ENCODE data around the gene EOLA2.
"Not testable (repeated sequence)": the region's sequence is repeated elsewhere in the genome, so short reads cannot be mapped to it uniquely, and the experiment has no call there.

EOLA2 gene

GRCh38 chrX:149938427-149938880 is at the start of gene EOLA2:
EOLA2 (minus strand) TSS chrX:149938491; CDS start chrX:149933874, 4,617 bp downstream.
- Histone ChIP-seq H3K27me3 (ENCODE audit: control insufficient read depth, insufficient read depth, low read length) (no peaks in the 10 kb centered on the region), H3K4me3 (ENCODE audit: low read length) (peak within 1 kb of the TSS; percentile 60), H3K9me3 (ENCODE audit: control insufficient read depth, low read length) (no peaks in the 10 kb centered on the region), H3K36me3 (ENCODE audit: control insufficient read depth, insufficient read depth, low read length) (no peaks in the 10 kb centered on the region), H3K4me1 (ENCODE audit: control insufficient read depth, insufficient read depth, low read length) (peaks cover 5% of the 10 kb centered on the region), H3K9ac (ENCODE audit: low read length) (peak within 1 kb of the TSS; percentile 76)

- H3K9ac ChIP-seq (ENCODE audit: low read length) = no peak overlapping the region
- no peaks in the 10 kb centered on the region for H3K9me3 ChIP-seq (ENCODE audit: control insufficient read depth, low read length)
- H3K4me1 ChIP-seq (ENCODE audit: control insufficient read depth, insufficient read depth, low read length) = no peaks in the 10 kb centered on the region
- H3K27me3 ChIP-seq (ENCODE audit: control insufficient read depth, insufficient read depth, low read length) = no peaks in the 10 kb centered on the region
- no peaks in the 10 kb centered on the region for H3K36me3 ChIP-seq (ENCODE audit: control insufficient read depth, insufficient read depth, low read length)
- no peak overlapping the region for H3K4me3 ChIP-seq (ENCODE audit: low read length)
These were observed 49.3 kb upstream of the EOLA2 start for GRCh38 chrX:149987613-149988012.

- Histone ChIP-seq H3K4me1 (ENCODE audit: control insufficient read depth, insufficient read depth, low read length) (no peaks in the 10 kb centered on the region), H3K36me3 (ENCODE audit: control insufficient read depth, insufficient read depth, low read length) (no peaks in the 10 kb centered on the region), H3K9ac (ENCODE audit: low read length) (no peak overlapping the region), H3K27me3 (ENCODE audit: control insufficient read depth, insufficient read depth, low read length) (no peaks in the 10 kb centered on the region), H3K9me3 (ENCODE audit: control insufficient read depth, low read length) (no peaks in the 10 kb centered on the region), H3K4me3 (ENCODE audit: low read length) (no peak overlapping the region)
These were observed 46.1 kb upstream of the EOLA2 start for GRCh38 chrX:149984411-149984810.

GRCh38 chrX:149982310-149982709 is 44.0 kb upstream of the EOLA2 start:
- Histone ChIP-seq H3K36me3 (ENCODE audit: control insufficient read depth, insufficient read depth, low read length) (no peaks in the 10 kb centered on the region), H3K9me3 (ENCODE audit: control insufficient read depth, low read length) (no peaks in the 10 kb centered on the region), H3K27me3 (ENCODE audit: control insufficient read depth, insufficient read depth, low read length) (no peaks in the 10 kb centered on the region), H3K4me3 (ENCODE audit: low read length) (no peak overlapping the region), H3K9ac (ENCODE audit: low read length) (no peak overlapping the region), H3K4me1 (ENCODE audit: control insufficient read depth, insufficient read depth, low read length) (no peaks in the 10 kb centered on the region)

- Histone ChIP-seq H3K4me3 (ENCODE audit: low read length) (no peak overlapping the region), H3K9me3 (ENCODE audit: control insufficient read depth, low read length) (no peaks in the 10 kb centered on the region), H3K27me3 (ENCODE audit: control insufficient read depth, insufficient read depth, low read length) (no peaks in the 10 kb centered on the region), H3K9ac (ENCODE audit: low read length) (no peak overlapping the region), H3K4me1 (ENCODE audit: control insufficient read depth, insufficient read depth, low read length) (no peaks in the 10 kb centered on the region), H3K36me3 (ENCODE audit: control insufficient read depth, insufficient read depth, low read length) (no peaks in the 10 kb centered on the region)
These were observed 40.9 kb upstream of the EOLA2 start for GRCh38 chrX:149979126-149979644.

- no peak overlapping the region for H3K4me3 ChIP-seq (ENCODE audit: low read length)
- H3K27me3 ChIP-seq (ENCODE audit: control insufficient read depth, insufficient read depth, low read length) = no peaks in the 10 kb centered on the region
- no peak overlapping the region for H3K9ac ChIP-seq (ENCODE audit: low read length)
- no peaks in the 10 kb centered on the region for H3K36me3 ChIP-seq (ENCODE audit: control insufficient read depth, insufficient read depth, low read length)
- no peaks in the 10 kb centered on the region for H3K9me3 ChIP-seq (ENCODE audit: control insufficient read depth, low read length)
- H3K4me1 ChIP-seq (ENCODE audit: control insufficient read depth, insufficient read depth, low read length) = peaks cover 6% of the 10 kb centered on the region
These were observed 24.8 kb upstream of the EOLA2 start for GRCh38 chrX:149962859-149963757.

- Histone ChIP-seq H3K27me3 (ENCODE audit: control insufficient read depth, insufficient read depth, low read length) (no peaks in the 10 kb centered on the region), H3K4me1 (ENCODE audit: control insufficient read depth, insufficient read depth, low read length) (peaks cover 6% of the 10 kb centered on the region), H3K36me3 (ENCODE audit: control insufficient read depth, insufficient read depth, low read length) (no peaks in the 10 kb centered on the region), H3K9ac (ENCODE audit: low read length) (no peak overlapping the region), H3K9me3 (ENCODE audit: control insufficient read depth, low read length) (no peaks in the 10 kb centered on the region), H3K4me3 (ENCODE audit: low read length) (no peak overlapping the region)
These were observed 23.7 kb upstream of the EOLA2 start for GRCh38 chrX:149962010-149962409.

- H3K9ac ChIP-seq (ENCODE audit: low read length) = no peak overlapping the region
- peaks cover 6% of the 10 kb centered on the region for H3K4me1 ChIP-seq (ENCODE audit: control insufficient read depth, insufficient read depth, low read length)
- H3K27me3 ChIP-seq (ENCODE audit: control insufficient read depth, insufficient read depth, low read length) = no peaks in the 10 kb centered on the region
- H3K9me3 ChIP-seq (ENCODE audit: control insufficient read depth, low read length) = no peaks in the 10 kb centered on the region
- H3K36me3 ChIP-seq (ENCODE audit: control insufficient read depth, insufficient read depth, low read length) = no peaks in the 10 kb centered on the region
- no peak overlapping the region for H3K4me3 ChIP-seq (ENCODE audit: low read length)
These were observed 23.3 kb upstream of the EOLA2 start for GRCh38 chrX:149961572-149961971.

- no peaks in the 10 kb centered on the region for H3K27me3 ChIP-seq (ENCODE audit: control insufficient read depth, insufficient read depth, low read length)
- H3K4me1 ChIP-seq (ENCODE audit: control insufficient read depth, insufficient read depth, low read length) = no peaks in the 10 kb centered on the region
- no peaks in the 10 kb centered on the region for H3K9me3 ChIP-seq (ENCODE audit: control insufficient read depth, low read length)
- H3K4me3 ChIP-seq (ENCODE audit: low read length) = no peak overlapping the region
- no peaks in the 10 kb centered on the region for H3K36me3 ChIP-seq (ENCODE audit: control insufficient read depth, insufficient read depth, low read length)
- no peak overlapping the region for H3K9ac ChIP-seq (ENCODE audit: low read length)
These were observed 12.4 kb upstream of the EOLA2 start for GRCh38 chrX:149950681-149951080.

GRCh38 chrX:149949743-149950436 is 11.6 kb upstream of the EOLA2 start:
- H3K9ac ChIP-seq (ENCODE audit: low read length) = no peak overlapping the region
- H3K9me3 ChIP-seq (ENCODE audit: control insufficient read depth, low read length) = no peaks in the 10 kb centered on the region
- H3K4me1 ChIP-seq (ENCODE audit: control insufficient read depth, insufficient read depth, low read length) = no peaks in the 10 kb centered on the region
- H3K27me3 ChIP-seq (ENCODE audit: control insufficient read depth, insufficient read depth, low read length) = no peaks in the 10 kb centered on the region
- H3K4me3 ChIP-seq (ENCODE audit: low read length) = no peak overlapping the region
- H3K36me3 ChIP-seq (ENCODE audit: control insufficient read depth, insufficient read depth, low read length) = no peaks in the 10 kb centered on the region

GRCh38 chrX:149948016-149948415 is 9.7 kb upstream of the EOLA2 start:
- Histone ChIP-seq H3K9me3 (ENCODE audit: control insufficient read depth, low read length) (no peaks in the 10 kb centered on the region), H3K36me3 (ENCODE audit: control insufficient read depth, insufficient read depth, low read length) (no peaks in the 10 kb centered on the region), H3K27me3 (ENCODE audit: control insufficient read depth, insufficient read depth, low read length) (no peaks in the 10 kb centered on the region), H3K4me1 (ENCODE audit: control insufficient read depth, insufficient read depth, low read length) (no peaks in the 10 kb centered on the region), H3K4me3 (ENCODE audit: low read length) (no peak overlapping the region), H3K9ac (ENCODE audit: low read length) (no peak overlapping the region)

GRCh38 chrX:149946932-149947331 is 8.6 kb upstream of the EOLA2 start:
- not testable (repeated sequence) for H3K9me3 ChIP-seq (ENCODE audit: control insufficient read depth, low read length); H3K9ac ChIP-seq (ENCODE audit: low read length); H3K36me3 ChIP-seq (ENCODE audit: control insufficient read depth, insufficient read depth, low read length); H3K4me1 ChIP-seq (ENCODE audit: control insufficient read depth, insufficient read depth, low read length); H3K4me3 ChIP-seq (ENCODE audit: low read length); H3K27me3 ChIP-seq (ENCODE audit: control insufficient read depth, insufficient read depth, low read length)

Data from mucosa of stomach (tissue), 1 donor.